ENCODE results near the gene LIPJ. TPM values are rescaled to one million over a fixed set of nuclear protein-coding genes. Genes with fewer than 3 reads are reported as not detected.

LIPJ gene
- total RNA-seq, 1 donor from 2014 or later, result not detected

- no peak for DNase-seq (ENCODE audit: low read depth)
- H3K4me3 ChIP-seq (ENCODE audit: low read depth, low read length), result no peak overlapping the region
- TF ChIP-seq CTCF (conservative IDR thresholded peaks at IDR 0.05; ENCODE audit: low read depth, low read length), result no peak
Observed at GRCh38 chr10:88557256-88557655, 29.3 kb upstream of the LIPJ start.

GRCh38 chr10:88557658-88558057 is 28.9 kb upstream of the LIPJ start:
- no peak for TF ChIP-seq CTCF (conservative IDR thresholded peaks at IDR 0.05; ENCODE audit: low read depth, low read length)
- H3K4me3 ChIP-seq (ENCODE audit: low read depth, low read length), result no peak overlapping the region
- no peak for DNase-seq (ENCODE audit: low read depth)

GRCh38 chr10:88562152-88562551 is 24.4 kb upstream of the LIPJ start:
- H3K4me3 ChIP-seq (ENCODE audit: low read depth, low read length), result no peak overlapping the region
- DNase-seq (ENCODE audit: low read depth), result no peak
- TF ChIP-seq CTCF (conservative IDR thresholded peaks at IDR 0.05; ENCODE audit: low read depth, low read length), result no peak

- TF ChIP-seq CTCF (conservative IDR thresholded peaks at IDR 0.05; ENCODE audit: low read depth, low read length), result peak; percentile 58
- no peak for DNase-seq (ENCODE audit: low read depth)
- H3K4me3 ChIP-seq (ENCODE audit: low read depth, low read length), result no peak overlapping the region
Observed at GRCh38 chr10:88565072-88565471, 21.5 kb upstream of the LIPJ start.

GRCh38 chr10:88582411-88582805 is 4.2 kb upstream of the LIPJ start:
- H3K4me3 ChIP-seq (ENCODE audit: low read depth, low read length), result peak overlapping the region; percentile 73
- TF ChIP-seq CTCF (conservative IDR thresholded peaks at IDR 0.05; ENCODE audit: low read depth, low read length), result no peak
- DNase-seq (ENCODE audit: low read depth), result no peak

- TF ChIP-seq CTCF (conservative IDR thresholded peaks at IDR 0.05; ENCODE audit: low read depth, low read length), result peak; percentile 82
- peak within 1 kb of the TSS; percentile 73 for H3K4me3 ChIP-seq (ENCODE audit: low read depth, low read length)
- DNase-seq (ENCODE audit: low read depth), result peak; percentile 12
Observed at GRCh38 chr10:88582806-88583583, 3.6 kb upstream of the LIPJ start, which contains the start of gene RNLS. Gene RNLS, minus strand, starts transcription at chr10:88583318.

GRCh38 chr10:88583584-88583957 is 3.0 kb upstream of the LIPJ start:
- TF ChIP-seq CTCF (conservative IDR thresholded peaks at IDR 0.05; ENCODE audit: low read depth, low read length), result no peak
- peak overlapping the region; percentile 73 for H3K4me3 ChIP-seq (ENCODE audit: low read depth, low read length)
- DNase-seq (ENCODE audit: low read depth), result no peak
